Left ventricle myocardium inferior (tissue), 1 donor: Measurements from ENCODE around the gene TYMP. TPM values are rescaled to one million over a fixed set of nuclear protein-coding genes. Genes with fewer than 3 reads are reported as not detected.

ENCODE experiments used
- DNase-seq: peaks from one replicate; pipeline ENCODE4 v3.0.0-alpha.2; 2020
- H3K27ac ChIP-seq: fragments of 200-600 bp; replicated peaks from 2 replicates; pipeline ENCODE4 v1.8.0; 2021
- H3K27me3 ChIP-seq: fragments of 200-600 bp; 2 replicates; pipeline ENCODE4 v1.8.0; 2021; ENCODE audit warnings: low read depth
- H3K36me3 ChIP-seq: fragments of 200-600 bp; 2 replicates; pipeline ENCODE4 v1.8.0; 2021
- H3K4me1 ChIP-seq: fragments of 200-600 bp; 2 replicates; pipeline ENCODE4 v1.8.0; 2021
- H3K4me3 ChIP-seq: fragments of 200-600 bp; 2 replicates; pipeline ENCODE4 v1.8.0; 2021; ENCODE audit warnings: mild to moderate bottlenecking, moderate library complexity
- H3K9me3 ChIP-seq: fragments of 200-600 bp; replicated peaks from 2 replicates; pipeline ENCODE4 v1.8.0; 2021
- CTCF ChIP-seq: fragments of 200-600 bp; IDR thresholded peaks from 2 replicates; pipeline ENCODE4 v1.8.0; 2021; ENCODE audit warnings: antibody characterized with exemption, mild to moderate bottlenecking, borderline replicate concordance
- intact Hi-C: fragments of 100-400 bp; cut with micrococcal nuclease; formaldehyde crosslinking; loops from one replicate; pipeline ENCODE4 v1.11.0; 2022
- total RNA-seq: library from RNA; stranded (reverse); fragmentation: NEBNext Ultra II Directional; extraction: Animal tissue kit (Norgen Biotek cat#: 25700); gene quantifications from one replicate; pipeline ENCODE4 v1.2.1, GENCODE V29; 2021
- donor health status: DM: no; HTN: yes; CAD: no; lungs with severe emphysema.

TYMP gene
- total RNA-seq, 1 donor from 2014 or later, result 11.6 TPM

- intact Hi-C loops, result no loop called here
- DNase-seq, result no peak
These were observed 39.1 kb downstream of the TYMP start for GRCh38 chr22:50490531-50491308.

GRCh38 chr22:50489363-50490243, 40.2 kb downstream of the TYMP start:
- intact Hi-C loops, result no loop called here

More at GRCh38 chr22:50490531-50491308, 39.1 kb downstream of the TYMP start:
- H3K27me3 ChIP-seq, result peaks cover 39% of the 10 kb centered on the region
- no peak overlapping the region for H3K27ac ChIP-seq
- no peak for TF ChIP-seq CTCF
- no peaks in the 10 kb centered on the region for H3K4me1 ChIP-seq
- no peaks in the 10 kb centered on the region for H3K9me3 ChIP-seq
- H3K36me3 ChIP-seq, result no peaks in the 10 kb centered on the region
- no peak overlapping the region for H3K4me3 ChIP-seq

DNA sequence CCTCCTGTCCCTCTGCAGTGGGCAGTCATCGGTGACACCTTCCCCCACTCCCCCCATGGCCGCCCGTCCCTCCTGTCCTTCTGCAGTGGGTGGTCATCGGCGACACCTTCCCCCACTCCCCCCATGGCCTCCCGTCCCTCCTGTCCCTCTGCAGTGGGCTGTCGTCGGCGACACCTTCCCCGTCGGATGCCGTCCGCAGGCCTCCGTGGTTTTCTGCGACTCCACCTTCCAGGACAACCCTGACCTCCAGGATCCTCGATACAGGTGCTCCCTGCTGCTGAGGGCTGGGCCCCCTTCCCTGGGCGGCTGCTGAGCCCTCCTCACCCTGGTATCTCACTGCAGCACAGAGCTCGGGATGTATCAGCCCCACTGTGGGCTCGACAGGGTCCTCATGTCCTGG, 40.9 kb downstream of the TYMP start:
- DNase-seq, result no peak
- intact Hi-C loops, result no loop called here
- Histone ChIP-seq H3K27ac (no peak overlapping the region), H3K4me3 (no peak overlapping the region), H3K9me3 (no peaks in the 10 kb centered on the region), H3K4me1 (no peaks in the 10 kb centered on the region), H3K27me3 (peaks cover 58% of the 10 kb centered on the region), H3K36me3 (no peaks in the 10 kb centered on the region)
- no peak for TF ChIP-seq CTCF

More at GRCh38 chr22:50489363-50490243, 40.2 kb downstream of the TYMP start:
- Histone ChIP-seq H3K36me3 (no peaks in the 10 kb centered on the region), H3K4me3 (no peak overlapping the region), H3K27ac (no peak overlapping the region), H3K9me3 (no peaks in the 10 kb centered on the region), H3K27me3 (peaks cover 50% of the 10 kb centered on the region), H3K4me1 (no peaks in the 10 kb centered on the region)
- DNase-seq, result no peak
- no peak for TF ChIP-seq CTCF

DNA sequence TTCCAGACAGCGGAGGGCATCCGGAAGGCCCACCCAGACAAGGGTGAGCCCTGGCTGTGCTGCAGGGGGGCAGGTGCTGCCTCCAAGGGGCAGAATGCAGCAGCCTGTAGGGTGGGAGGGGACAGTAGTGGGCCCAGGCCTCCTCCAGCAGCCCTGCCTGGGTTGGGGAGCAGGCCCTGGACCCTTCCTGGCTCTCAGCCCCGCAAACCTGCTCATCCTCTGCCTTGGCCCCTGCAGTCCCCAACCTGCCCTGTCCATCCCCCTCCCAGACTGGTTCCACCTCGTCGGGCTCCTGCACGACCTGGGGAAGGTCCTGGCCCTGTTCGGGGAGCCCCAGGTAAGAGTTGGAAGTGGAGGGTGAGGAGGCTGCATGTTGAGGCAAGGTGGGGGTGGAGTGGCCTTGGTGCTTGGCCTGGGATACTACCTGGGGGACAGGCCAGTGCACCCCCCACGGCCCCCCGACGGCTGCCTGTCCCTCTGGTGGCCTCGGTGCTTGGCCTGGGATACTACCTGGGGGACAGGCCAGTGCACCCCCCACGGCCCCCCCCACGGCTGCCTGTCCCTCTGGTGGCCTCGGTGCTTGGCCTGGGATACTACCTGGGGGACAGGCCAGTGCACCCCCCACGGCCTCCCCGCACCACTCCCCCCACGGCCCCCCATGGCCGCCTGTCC, 41.7 kb downstream of the TYMP start:
- no peak overlapping the region for H3K27ac ChIP-seq
- no peaks in the 10 kb centered on the region for H3K36me3 ChIP-seq
- TF ChIP-seq CTCF, result no peak
- intact Hi-C loops, result no loop called here
- peaks cover 65% of the 10 kb centered on the region for H3K27me3 ChIP-seq
- H3K4me1 ChIP-seq, result no peaks in the 10 kb centered on the region
- H3K4me3 ChIP-seq, result no peak overlapping the region
- no peak for DNase-seq
- H3K9me3 ChIP-seq, result no peaks in the 10 kb centered on the region

DNA sequence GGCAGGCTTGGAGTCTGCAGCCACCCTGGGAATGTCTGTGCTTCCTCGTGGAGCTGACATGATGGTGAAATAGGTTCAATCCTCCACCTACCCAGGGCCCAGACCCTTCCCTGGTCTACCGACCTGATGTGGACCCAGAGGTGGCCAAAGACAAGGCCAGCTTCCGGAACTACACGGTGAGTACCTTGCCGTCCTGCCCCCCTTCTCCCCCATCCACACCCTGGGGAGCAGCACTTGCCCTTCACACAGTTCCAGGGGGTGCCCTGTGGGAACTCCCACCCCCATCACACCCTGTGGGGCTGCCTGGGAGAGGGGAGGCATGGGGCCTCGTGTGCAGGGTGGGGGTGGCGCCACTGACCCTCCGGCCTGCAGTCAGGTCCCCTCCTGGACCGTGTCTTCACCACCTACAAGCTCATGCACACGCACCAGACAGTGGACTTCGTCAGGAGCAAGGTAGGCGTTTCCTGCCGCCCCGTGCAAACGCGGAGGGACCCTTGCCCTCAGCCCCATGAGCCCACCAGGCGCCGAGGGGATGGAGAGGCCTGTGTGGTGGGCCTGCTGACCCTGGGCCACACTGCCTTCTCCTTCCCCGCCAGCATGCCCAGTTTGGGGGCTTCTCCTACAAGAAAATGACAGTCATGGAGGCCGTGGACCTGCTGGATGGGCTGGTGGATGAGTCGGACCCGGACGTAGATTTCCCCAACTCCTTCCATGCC, 42.4 kb downstream of the TYMP start:
- DNase-seq, result no peak

More for the DNA sequence above, 42.4 kb downstream of the TYMP start:
- Histone ChIP-seq H3K9me3 (no peaks in the 10 kb centered on the region), H3K27me3 (peaks cover 72% of the 10 kb centered on the region), H3K36me3 (no peaks in the 10 kb centered on the region), H3K4me3 (no peak overlapping the region), H3K4me1 (no peaks in the 10 kb centered on the region), H3K27ac (no peak overlapping the region)
- intact Hi-C loops, result no loop called here
- no peak for TF ChIP-seq CTCF
